ENCODE data around the gene STX17. TPM values are rescaled to one million over a fixed set of nuclear protein-coding genes. Genes with fewer than 3 reads are reported as not detected.

Gene STX17
- total RNA-seq, result 20.5 and 26.3 TPM in 2 replicates

GRCh38 chr9:99906403-99907207 lies at the start of gene STX17:
Gene STX17, plus strand, starts transcription at chr9:99906654. Its CDS starts 8,586 bp downstream, at chr9:99915240.

Other genes starting within 250 kb of the STX17 start
- gene NR4A3, start 84.8 kb upstream of the STX17 start, total RNA-seq, result 0.24 and 0.65 TPM in 2 replicates
- 12.6 and 12.8 TPM in 2 replicates for gene ERP44, start 192.3 kb downstream of the STX17 start, total RNA-seq
- 31.6 and 35.7 TPM in 2 replicates for gene INVS, start 192.6 kb downstream of the STX17 start, total RNA-seq